H1 (cell line): Measurements from ENCODE around the gene SPTBN1. TPM values are rescaled to one million over a fixed set of nuclear protein-coding genes. Genes with fewer than 3 reads are reported as not detected.

Experiments
- CBX8 ChIP-seq: fragments of 300-800, 300-1000 bp; sonication (generic); IDR thresholded peaks from 2 replicates; pipeline ENCODE4 v1.7.1; 2016; ENCODE audit warnings: low read depth, low read length, borderline replicate concordance
- CREB1 ChIP-seq: IDR thresholded peaks from 2 replicates; pipeline ENCODE4 v1.6.1; 2012; ENCODE audit warnings: inconsistent platforms
- HDAC6 ChIP-seq: IDR thresholded peaks from one replicate; pipeline ENCODE4 v1.7.1; 2012; ENCODE audit warnings: low read depth, mild to moderate bottlenecking, inconsistent platforms, low read length, moderate library complexity
- NRF1 ChIP-seq: IDR thresholded peaks from 2 replicates; pipeline ENCODE4 v1.6.1; 2011; ENCODE audit warnings: mild to moderate bottlenecking, low read depth, low read length, improper control_type of control experiment
- RBBP5 ChIP-seq: IDR thresholded peaks from 2 replicates; pipeline ENCODE4 v1.7.1; 2012; ENCODE audit warnings: low read depth, mild to moderate bottlenecking, inconsistent platforms, low read length, moderate library complexity, borderline replicate concordance
- TBP ChIP-seq: IDR thresholded peaks from 2 replicates; pipeline ENCODE4 v1.6.1; 2011; ENCODE audit warnings: low read depth, low read length, improper control_type of control experiment
- TEAD4 ChIP-seq: IDR thresholded peaks from 2 replicates; pipeline ENCODE4 v1.6.1; 2012; ENCODE audit warnings: low read depth, low read length, inconsistent platforms, mixed read lengths
- YY1 ChIP-seq: IDR thresholded peaks from 2 replicates; pipeline ENCODE4 v1.6.1; 2011; ENCODE audit warnings: low read depth, mild to moderate bottlenecking, low read length
- polyA plus RNA-seq, 7 experiments: library from polyadenylated mRNA; depleted of rRNA in 3 of 7; stranded (reverse) in 5 of 7; unstranded in 2 of 7; fragments of >200 nt in 5 of 7; fragments of 200-250 nt in 2 of 7; gene quantifications; 1 replicate in 5 of 7; 2 replicates in 1 of 7; 4 replicates in 1 of 7; pipeline versions ENCODE4 v1.2.1 to v1.2.3, GENCODE V29; 2011 to 2013; ENCODE audit warnings: missing spikeins in 2 of 7, mixed read lengths in 2 of 7
- total RNA-seq: library from RNA; stranded (reverse); fragmentation: NEBNext Ultra II Directional; extraction: Animal tissue kit (Norgen Biotek cat#: 25700); gene quantifications from 2 replicates; pipeline ENCODE4 v1.2.1, GENCODE V29; 2021

The SPTBN1 gene
- total and polyA plus RNA-seq, 2 of the 8 experiments (the other 6 are each of a cell fraction or from before 2014, with no cell fraction given) = 31.8 to 180 TPM

- no peak for TF ChIP-seq HDAC6
- no peak for TF ChIP-seq TEAD4
- TF ChIP-seq YY1 = no peak
- TF ChIP-seq CBX8 = no peak
- no peak for TF ChIP-seq TBP
- no peak for TF ChIP-seq NRF1
- no peak for TF ChIP-seq CREB1
- no peak for TF ChIP-seq RBBP5
These were observed 123.0 kb downstream of the SPTBN1 start (continued) for GRCh38 chr2:54579061-54579681.
